Stimulated activated CD8-positive, alpha-beta memory T cell treated with anti-CD3 and anti-CD28 coated beads, Interleukin-7, amount 100 ng/mL, for 48 hours (primary cell): Measurements from ENCODE around the gene FGD3.

ENCODE experiments used
- DNase-seq, 2 donors: peaks; one replicate each; pipeline ENCODE4 v3.0.0-alpha.2; 2020; ENCODE audit warnings: low read depth in 1 of 2; ENCODE audit errors: extremely low read depth in 1 of 2

Gene FGD3

DNA sequence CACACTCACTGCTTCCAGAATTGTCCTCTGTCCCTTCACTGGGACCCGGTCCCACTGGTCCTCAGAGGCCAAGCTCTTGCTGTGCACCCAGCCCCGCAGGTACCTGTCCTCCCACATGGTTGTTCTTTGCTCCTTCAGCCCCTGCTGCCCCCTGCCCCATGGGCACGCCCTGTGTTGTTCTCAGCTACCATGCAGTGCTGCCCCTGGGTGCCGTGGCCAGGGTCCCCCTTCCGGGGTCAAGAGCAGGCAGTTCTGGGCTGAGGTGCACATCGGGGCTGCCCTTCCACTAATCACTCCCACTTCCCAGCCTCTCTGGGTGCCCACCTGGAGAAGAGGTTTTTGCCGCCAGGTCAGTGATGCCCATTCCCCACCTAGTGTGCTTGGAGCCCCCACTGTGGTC is 79.3 kb downstream of the FGD3 start:
- no peak for DNase-seq

DNA sequence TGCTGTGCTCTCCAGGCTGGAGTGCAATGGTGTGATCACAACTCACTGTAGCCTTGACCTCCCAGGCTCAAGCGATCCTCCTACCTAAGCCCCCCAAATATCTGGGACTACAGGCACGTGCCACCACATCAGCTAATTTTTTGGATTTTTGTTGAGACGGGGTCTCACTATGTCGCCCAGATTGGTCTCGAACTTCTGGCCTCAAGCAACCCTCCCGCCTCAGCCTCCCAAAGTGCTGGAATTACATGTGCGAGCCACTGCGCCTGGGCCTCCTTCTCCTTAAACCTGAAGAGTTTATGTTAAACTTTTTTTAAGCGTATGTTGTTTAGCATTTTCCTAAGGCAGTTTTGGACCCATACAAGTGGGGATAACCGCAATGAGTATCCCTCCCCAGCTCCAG is 80.4 kb downstream of the FGD3 start:
- DNase-seq: no peak

DNA sequence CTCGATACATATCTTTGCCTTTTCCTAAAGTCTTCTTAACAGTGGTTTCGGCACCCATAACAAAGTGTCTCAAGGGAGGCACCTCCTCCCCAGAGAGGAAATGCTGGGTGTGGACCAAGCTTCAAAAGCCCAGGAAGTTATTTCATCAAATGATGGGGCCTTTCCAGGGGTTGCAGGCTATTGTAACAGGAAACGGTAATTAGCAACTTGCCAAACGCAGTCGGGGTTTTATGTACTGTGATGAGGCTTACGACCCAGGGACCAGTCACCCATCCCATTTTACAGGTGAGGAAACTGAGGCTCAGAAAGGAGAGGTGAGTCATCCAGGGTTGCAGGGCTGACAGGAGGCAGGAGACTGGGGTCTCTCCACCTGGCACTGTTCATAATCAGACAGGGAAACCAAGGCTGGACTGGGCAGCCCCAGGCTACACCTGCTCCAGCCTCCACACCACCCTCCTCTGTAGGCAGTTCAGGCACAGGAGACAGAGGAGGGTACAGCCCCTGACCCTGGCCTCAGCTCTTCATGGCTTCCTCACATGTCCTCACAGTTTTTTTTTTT is 81.2 kb downstream of the FGD3 start:
- DNase-seq: peak in 1 of 2 donors; percentile 32

DNA sequence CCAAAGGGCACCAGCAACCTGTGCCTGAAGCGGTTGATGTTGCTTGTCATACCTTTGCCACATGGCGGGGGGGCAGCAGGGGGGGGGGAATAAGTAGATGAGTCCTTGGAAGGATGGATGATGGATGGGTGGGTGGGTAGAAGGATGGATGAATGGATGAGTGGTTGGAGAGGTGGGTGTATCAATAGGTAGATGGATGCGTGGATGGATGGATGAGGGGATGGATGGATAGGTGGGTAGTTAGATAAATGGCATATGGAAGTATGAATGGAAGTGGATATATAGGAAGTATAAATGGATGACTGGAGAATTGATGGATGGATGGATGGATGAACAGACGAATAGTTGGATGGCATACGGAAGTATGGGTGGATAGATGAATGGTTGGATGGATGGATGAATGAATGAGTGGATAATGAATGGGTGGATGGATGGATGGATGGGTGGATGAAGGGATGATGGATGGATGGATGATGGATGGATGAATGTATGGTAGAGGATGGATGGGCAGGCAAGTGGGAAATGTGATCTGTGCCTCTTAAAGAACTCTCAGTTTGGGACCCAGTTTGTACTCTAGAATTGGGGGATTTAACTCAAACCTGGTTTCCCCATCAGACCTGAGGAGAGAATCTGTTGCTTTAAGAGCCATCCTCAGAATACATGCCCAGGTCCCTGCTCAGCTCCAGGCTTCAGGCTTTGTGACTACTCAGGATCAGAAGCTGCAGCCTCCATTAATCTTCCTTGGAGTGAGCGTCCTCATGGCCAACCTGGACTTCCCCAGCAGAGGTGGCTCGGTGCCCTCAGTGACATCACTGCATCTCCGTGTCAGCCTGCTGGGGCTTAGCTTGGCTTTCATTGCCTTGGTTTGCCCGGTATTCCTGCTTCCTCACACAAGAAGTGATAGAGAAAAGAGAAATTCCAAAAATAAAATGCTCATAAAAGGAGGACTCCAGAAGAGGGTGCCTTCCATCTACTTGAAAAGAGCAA is 83.6 kb downstream of the FGD3 start:
- no peak for DNase-seq

DNA sequence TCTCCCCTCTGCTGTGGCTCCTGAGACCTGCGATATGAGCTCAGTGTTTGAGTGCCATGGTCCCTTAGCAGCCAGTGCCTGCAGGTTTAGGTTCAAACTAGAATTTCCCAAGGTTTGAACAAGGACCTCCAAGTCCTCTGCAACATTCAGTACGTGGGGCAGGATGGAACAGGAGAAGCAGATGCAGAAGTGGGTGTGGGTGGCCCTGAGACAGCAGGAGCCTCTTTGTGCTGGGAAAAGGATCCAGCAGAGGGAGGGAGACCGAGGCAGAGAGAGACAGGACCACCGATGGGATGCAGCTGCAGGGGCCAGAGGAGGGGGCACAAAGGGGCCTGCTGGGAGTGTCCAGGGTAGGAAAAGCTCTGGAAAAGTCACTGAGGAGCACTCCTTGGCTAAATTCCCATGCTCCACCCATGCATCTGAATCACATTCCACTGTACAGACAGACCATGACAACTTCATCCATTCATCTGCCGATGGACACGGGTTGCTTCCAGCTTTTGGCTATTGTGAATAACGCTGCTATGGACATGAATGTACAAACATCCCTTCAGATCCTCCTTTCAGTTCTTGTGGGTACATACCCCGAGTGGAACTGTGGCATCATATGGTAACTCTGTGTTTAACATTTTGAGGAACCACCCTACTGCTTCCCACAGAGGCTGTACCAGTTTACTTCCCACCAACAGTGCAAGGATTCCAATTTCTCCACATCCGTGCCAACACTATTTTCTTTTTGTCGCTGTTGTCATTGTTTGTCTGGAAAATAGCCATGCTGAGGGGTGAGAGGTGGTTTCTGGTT is 84.5 kb downstream of the FGD3 start:
- no peak for DNase-seq

DNA sequence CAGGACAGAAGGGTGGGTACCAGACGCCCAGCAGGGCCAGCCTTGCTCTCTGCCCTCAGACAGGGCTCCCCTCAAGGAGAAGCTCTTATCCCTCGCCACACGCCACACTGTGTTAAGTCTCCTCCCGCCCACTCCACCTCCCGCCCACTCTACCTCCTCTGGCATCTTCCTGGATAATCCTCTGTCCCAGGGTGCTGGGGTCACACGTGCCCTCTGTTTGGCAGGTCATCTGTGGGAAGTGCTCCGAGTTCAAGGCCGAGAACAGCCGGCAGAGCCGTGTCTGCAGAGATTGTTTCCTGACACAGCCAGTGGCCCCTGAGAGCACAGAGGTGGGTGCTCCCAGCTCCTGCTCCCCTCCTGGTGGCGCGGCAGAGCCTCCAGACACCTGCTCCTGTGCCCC is 85.2 kb downstream of the FGD3 start:
- DNase-seq: no peak

DNA sequence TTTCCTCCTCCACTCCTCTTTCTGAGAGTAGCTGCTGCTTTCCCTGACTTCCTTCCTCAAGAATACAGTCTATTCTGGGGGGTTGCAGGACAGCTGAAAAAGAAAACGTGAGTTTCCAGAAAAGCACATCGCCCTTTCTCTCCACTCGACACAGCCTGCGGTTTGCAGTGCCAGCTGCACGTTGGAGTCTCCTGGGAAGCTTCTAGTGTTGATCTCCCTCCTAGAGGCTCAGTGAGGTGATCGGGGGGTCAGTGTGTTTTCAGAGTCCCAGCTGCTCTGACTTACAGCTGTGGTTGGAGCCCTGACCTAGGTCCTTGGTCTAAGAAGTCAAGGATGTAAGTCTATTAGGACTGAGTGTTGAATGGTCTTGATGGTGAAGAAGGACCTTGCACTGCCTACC is 86.2 kb downstream of the FGD3 start:
- DNase-seq: no peak

DNA sequence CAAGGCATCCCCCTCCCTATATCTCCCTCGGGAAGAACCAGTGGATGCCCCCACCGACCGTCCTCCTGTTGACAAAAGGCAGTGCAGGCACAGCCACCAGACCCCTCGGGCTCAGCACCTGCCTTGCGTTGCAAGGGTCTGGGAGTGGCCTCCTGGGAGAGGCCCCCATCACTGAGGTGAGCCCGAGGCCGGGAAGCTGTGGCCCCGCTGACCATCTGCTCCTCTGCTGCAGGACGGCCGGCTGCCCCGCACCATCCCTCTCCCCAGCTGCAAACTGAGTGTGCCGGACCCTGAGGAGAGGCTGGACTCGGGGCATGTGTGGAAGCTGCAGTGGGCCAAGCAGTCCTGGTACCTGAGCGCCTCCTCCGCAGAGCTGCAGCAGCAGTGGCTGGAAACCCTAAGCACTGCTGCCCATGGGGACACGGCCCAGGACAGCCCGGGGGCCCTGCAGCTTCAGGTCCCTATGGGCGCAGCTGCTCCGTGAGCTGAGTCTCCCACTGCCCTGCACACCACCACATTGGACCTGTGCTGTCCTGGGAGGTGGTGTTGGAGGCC is 87.9 kb downstream of the FGD3 start:
- DNase-seq: no peak

DNA sequence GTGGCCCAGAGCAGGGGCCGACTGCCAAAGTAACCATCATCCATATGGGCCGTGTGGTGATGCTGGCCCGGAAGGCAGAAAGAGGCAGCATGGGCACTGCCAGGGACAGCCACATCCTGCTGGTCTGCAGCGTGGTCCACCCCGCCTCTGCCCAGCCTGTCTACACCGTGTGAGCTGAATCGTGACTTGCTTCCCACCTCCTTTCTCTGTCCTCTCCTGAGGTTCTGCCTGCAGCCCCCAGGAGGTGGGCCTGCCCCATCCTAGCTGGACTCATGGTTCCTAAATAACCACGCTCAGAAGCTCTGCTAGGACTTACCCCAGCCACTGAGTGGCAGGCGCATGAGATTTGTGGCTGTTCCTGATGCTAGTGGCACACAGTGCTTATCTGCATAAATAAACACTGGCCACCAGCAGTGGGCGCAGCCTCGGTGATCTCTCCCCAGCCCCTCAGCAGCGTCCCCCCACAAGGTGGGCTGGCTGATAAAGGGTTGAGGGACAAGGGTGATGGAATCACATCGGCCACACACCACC is 88.6 kb downstream of the FGD3 start:
- no peak for DNase-seq

DNA sequence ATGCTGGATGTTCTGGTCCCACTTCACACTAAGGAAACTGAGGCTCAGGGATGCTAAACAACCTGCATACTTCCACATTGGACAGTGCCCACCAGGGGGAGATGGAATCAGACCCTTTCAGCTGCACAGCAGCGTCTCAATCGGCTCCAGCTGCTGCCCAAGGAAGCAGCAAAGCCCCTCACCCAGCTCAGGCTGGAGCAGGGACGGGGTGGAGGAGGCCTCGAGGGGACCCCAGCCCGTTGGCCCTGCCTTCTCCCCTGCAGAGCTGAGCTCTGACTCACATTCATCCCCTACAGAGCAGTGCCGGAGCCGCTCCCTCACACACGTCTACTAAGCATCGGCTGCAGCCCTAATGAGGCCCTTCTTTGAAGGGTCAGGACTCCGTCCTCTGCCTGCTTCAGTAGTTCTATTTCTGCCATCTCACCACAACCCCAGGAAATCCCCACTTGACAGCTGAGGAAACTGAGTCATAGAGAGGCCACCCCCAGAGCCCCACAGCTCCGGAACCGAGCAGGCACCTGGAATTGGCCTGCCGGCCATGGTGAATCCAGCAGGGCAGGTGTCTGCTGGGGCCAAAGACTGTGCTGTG is 89.7 kb downstream of the FGD3 start:
- no peak for DNase-seq

DNA sequence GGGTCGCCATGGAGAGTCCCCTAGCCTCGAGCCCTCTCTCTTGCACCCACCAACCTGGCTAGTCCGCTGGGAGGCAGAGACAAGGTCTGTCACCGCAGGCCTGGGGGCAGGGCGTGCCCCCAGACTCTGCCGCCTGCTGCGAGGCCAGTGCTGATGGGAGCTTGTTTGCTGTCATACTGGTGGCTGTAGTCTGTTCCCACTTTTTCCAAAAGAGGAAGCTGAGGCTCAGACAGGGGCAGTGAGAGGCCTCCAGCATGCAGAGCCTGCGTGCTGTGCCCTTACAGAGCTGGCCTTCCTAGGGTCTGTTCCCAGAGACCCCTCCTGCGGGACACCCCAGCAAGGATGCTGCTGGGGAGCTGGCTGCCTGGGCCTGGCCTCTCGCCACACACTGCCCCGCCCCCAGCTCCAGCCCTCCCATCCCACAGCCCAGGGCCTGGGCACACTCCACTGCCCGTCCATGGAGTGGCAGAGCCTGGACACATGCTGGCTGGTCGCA is 90.2 kb downstream of the FGD3 start:
- no peak for DNase-seq

DNA sequence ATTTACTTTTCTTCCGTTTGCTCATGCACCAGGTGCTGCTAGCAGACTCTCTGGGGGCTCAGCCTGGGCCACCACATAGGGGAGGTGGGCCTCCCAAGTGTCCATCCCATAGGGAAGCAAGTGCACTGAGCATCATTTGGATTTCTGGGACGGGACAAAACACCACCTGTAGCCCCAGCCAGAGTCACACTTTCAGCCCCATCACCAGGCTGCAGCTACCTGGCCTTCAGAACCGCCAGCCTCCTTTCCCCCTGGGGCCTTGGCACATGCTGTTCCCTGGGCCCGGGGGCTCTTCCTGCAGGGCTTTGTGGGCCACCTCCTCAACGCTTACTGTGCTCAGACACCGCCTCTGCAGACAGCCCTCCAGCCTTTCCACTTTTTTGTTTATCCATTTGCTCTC is 91.6 kb downstream of the FGD3 start:
- no peak for DNase-seq

DNA sequence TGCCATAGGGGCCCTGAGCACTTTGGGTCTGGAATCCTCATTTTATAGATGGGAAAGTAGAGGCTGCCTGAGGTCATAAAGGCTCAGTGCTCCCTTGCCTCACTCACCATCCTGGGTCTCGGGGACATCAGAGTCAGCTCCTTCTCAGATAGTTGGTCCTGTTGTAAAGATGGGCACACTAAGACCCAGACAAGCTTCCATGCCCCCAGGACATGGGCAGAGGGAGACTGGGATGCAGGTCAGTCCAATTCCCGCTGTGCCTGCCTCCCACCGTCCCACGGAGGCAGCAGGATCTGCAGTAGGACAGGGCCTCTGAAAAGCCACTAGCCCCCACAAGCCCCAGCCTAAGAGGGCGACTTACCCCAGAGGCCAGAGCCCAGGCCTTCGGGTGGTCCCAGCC is 92.1 kb downstream of the FGD3 start:
- no peak for DNase-seq

DNA sequence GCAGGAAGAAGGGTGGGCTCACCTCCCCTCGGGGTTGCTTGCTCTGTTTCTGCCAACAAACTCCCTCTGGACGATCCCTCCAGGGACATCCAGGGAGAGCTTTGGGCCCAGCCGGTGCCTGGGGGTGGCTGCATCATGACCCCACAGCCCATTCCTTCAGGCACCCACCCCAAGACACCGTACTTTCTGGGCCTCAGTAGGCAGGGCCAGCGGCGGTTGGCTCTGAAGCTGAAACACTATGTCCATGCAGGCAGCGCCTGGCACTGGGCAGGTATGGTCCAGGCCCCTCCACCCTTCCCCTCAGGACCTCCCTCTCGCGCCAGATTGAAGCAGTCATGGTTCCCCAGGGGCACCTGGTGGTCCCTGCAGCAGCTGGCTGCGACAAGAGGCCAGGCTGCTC is 92.7 kb downstream of the FGD3 start:
- no peak for DNase-seq

DNA sequence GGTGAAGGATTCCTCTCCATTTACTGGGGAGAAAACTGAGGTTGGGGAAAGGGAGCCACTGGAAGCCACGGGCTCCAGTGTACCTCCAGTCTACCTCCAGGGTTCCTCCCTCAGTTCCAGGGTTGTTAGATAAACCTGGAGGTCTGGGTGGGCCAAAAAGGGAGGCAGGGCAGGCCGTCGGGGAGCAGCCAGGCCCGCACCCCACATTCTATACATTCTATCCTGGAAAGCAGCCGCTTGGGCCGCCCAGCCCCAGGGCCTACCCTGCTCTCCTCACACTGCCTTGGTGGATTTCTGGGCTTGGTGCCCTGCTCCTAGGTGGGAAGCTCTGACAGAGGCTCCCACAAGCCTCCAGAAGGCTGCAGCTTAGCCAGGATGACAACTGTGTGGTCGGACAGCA is 93.1 kb downstream of the FGD3 start:
- no peak for DNase-seq

DNA sequence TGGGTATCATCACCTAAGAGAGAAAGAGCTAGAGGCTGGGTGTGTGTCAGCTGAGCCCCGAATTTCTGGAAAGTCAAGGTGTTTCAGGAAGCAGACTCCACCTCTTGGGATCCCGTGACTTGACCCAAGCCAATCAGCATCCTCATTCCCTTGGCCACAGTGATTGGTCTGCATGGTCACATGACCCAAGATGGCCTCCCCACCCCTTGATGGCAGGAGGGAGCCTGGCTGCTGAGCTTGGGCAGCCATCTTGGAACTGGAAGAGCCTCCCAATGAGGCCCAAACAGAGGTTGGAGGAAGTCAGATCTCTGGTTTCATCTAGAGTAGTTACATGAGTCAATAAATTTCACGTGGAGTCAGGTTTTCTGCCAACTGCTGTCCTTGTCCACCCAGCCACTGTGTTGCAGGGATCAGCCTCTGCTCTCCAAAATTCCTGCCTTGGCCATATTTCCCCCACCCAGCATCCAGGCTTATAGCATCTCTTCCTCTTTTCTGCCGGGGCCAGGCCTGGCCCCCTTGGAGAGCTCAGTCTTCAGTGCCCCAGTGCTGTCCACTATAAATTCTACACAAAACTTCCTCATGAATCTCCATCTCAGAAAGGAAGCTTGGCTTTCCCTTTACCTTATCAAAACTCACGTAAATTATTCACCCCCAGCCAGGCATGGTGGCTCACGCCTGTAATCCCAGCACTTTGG is 93.9 kb downstream of the FGD3 start:
- no peak for DNase-seq

DNA sequence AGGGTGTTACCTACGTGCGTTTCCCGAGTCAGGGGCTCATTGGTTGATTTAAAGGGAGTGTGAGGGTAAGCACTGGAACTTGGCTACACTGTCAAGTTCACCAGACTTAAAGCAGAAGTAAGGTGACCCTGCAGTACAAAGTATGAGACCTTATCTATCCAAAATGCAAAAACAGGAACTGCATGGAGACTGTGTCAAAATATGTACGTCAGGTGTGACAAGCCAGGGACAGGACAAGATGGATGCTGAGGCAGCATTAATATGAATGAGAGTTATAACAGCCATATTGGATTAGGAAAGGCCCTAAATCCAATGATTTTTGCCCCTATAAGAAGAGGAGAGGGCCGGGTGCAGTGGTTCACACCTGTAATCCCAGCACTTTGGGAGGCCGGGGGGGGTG is 95.8 kb downstream of the FGD3 start:
- no peak for DNase-seq

DNA sequence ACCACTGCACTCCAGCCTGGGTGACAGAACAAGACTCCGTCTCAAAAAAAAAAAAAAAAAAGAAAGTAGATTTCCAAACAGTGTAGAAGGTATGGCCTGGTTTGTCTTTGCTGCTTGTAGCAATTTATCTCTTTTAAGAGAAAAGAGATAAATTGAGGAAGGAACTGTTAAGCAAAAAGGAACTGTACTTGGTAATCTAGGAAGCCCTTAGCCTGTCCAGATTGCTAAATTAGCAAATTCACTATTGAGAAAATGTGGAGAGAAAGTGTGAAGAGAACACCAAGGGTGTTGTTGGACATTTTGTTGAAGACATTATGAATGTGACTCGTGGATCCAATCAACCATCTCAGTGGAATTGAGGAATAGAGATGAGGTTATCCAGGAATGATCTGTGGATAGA is 98.2 kb downstream of the FGD3 start:
- no peak for DNase-seq

DNA sequence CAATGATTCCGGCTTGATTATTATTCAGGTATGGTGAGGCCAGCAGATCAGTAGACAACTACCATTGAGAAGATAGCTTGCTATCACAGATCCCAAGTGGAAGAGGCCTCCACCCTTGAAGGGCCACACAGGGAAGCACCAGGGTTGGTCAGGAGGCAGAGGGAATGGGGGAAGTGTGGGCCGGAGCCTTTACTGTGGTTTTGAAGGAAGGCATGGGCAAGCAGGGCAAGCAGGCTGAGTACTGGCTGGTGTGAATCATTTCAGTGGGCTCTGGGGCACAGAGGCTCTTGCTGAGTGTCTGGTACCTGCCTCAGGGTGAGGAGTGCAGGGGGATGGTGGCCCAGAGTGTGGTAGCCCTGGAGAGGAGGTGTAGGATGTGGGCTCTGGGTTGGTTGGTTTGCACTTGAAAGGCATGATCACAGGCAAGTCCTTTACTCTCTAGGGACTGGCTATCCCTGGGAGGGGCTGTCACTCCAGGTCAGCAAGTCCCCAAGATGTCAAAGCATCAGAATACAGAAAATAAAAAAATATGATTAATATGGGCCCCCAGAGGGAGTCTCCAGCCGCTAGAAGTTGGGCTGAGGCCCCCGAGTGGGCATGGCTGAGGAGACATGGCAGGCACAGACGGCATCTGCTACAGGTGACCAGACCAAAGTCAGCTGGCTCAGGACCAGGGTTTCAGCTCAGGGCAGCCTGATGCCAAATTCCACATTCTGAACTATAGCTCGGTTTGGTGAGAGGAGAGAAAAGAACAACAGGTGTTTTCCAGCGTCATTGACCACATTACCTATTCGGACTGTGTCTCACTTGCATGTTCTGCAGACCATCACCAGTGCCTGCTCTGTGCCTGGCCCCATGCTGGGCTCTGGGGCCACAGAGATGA is 101.5 kb downstream of the FGD3 start:
- DNase-seq: no peak
